ENCODE measurements around the gene COPRS.

DNA sequence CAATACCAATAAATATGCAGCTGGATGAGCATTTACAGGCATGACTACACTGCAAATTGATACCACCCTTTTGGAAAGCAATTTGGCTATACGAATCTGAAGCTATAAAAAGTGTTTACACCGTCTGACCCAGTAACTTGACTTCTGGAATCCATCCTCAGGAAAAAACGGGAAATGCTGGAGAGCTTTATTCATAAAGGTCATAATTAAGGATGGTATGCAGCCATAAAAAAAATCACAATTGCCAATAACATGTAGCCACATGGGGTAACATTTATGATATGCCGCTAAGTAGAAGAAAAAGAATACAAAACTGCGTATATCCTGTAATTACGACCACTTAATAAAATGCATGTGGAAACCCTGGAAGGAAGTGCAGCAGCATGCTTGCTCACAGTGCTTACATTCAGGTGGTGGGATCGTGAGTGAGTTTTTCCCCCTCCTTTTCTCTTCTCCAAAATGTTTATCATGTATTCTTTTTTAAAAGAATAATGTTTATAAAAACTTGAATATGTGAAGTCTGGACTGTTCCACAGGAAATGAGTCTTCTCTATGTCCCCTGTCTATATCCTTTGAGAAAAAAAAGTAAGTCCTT lies 34.2 kb downstream of the COPRS start:
- TF ChIP-seq, protein P1, sequence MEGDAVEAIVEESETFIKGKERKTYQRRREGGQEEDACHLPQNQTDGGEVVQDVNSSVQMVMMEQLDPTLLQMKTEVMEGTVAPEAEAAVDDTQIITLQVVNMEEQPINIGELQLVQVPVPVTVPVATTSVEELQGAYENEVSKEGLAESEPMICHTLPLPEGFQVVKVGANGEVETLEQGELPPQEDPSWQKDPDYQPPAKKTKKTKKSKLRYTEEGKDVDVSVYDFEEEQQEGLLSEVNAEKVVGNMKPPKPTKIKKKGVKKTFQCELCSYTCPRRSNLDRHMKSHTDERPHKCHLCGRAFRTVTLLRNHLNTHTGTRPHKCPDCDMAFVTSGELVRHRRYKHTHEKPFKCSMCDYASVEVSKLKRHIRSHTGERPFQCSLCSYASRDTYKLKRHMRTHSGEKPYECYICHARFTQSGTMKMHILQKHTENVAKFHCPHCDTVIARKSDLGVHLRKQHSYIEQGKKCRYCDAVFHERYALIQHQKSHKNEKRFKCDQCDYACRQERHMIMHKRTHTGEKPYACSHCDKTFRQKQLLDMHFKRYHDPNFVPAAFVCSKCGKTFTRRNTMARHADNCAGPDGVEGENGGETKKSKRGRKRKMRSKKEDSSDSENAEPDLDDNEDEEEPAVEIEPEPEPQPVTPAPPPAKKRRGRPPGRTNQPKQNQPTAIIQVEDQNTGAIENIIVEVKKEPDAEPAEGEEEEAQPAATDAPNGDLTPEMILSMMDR (IDR thresholded peaks at IDR 0.05; ENCODE audit: low read depth, low read length, poor library complexity, severe bottlenecking) = no peak
- TF ChIP-seq EZH2phosphoT487 (IDR thresholded peaks at IDR 0.05; ENCODE audit: borderline replicate concordance, low read length) = no peak
